KBM-7 (cell line): ENCODE results near the gene AAR2.

Experiments
- DNase-seq: peaks from one replicate; pipeline ENCODE4 v3.0.0-alpha.2; 2015
- in situ Hi-C: fragments of 300-500 bp; cut with MboI; formaldehyde crosslinking; loops from 2 replicates; pipeline ENCODE4 v1.14.3; 2020; ENCODE audit warnings: low sequenced_read_pairs, low pct_unique_long_range_greater_than_20kb, mixed read lengths

AAR2 gene

DNA sequence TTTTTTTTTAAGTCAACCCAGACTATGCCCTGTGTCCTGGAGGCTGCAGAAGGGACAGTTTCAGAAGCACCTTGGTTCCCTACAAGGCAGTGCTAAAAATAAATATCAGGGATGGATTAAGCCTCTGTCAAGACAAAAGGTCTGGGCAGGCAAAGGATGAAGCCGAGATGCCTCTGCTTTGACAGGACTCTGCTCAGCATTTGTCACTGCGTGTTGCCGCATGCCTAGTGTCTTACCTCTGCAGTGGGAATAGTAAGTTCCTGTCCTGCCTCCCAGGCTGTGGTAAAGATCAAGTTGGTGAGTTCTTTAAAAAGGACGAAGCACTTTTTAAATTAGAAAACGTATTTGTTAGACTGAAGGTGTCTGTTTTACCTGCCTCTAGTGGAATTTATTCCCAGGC is 15.1 kb downstream of the AAR2 start:
- in situ Hi-C loops: no loop called here
- no peak for DNase-seq

GRCh38 chr20:36252511-36252910 is 16.2 kb downstream of the AAR2 start:
- DNase-seq: no peak
- in situ Hi-C loops: no loop called here

GRCh38 chr20:36253036-36253435 is 16.8 kb downstream of the AAR2 start:
- no peak for DNase-seq

GRCh38 chr20:36254076-36254475 is 17.8 kb downstream of the AAR2 start:
- in situ Hi-C loops: no loop called here
- DNase-seq: no peak

More at GRCh38 chr20:36253036-36253435, 16.8 kb downstream of the AAR2 start:
- in situ Hi-C loops: no loop called here

- in situ Hi-C loops: no loop called here
- DNase-seq: no peak
These were observed 19.2 kb downstream of the AAR2 start for GRCh38 chr20:36255445-36255844.

DNA sequence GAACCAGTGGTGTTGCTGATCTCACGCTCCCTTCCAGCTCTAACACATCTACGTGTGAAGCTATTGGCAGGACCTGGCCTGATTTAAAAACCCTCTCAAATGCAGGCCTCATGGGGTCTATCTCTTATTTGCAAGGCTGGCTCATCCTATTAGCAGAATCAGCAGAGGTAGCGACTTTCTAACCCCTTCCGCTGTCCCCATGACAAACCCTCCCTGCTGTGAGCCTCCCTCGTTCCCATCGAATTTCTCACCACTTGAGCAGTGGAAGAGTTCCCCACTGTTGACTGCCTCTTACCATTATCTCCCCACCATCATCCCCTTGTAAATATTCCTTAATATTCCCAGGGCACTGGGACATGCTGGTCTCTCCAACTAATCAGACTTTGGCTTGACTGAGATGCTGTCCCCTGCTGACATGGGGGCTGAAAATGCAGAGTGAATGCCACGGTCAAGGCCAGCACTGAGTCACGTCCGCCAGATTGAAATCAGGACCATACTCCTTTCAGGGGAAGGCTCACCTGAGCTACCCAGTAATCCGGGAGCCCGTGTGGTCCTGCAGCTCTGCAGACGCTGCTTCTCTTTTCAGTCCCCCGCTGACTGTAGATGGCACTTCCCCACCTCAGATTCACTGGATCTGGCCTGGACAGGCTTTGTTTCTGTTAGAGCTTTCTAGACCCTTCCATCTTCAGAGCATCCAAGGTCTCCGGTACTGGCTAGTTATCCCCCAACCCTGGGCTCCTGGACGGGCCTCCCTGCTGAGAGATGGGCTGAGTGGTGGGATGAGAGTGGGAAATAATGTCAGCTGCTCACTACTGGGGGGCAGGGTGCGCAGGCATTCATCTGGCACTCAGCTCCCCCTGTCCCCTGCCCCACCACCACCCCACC is 23.1 kb downstream of the AAR2 start:
- in situ Hi-C loops: no loop called here
- no peak for DNase-seq

GRCh38 chr20:36260316-36260715 is 24.0 kb downstream of the AAR2 start:
- in situ Hi-C loops: no loop called here
- no peak for DNase-seq

DNA sequence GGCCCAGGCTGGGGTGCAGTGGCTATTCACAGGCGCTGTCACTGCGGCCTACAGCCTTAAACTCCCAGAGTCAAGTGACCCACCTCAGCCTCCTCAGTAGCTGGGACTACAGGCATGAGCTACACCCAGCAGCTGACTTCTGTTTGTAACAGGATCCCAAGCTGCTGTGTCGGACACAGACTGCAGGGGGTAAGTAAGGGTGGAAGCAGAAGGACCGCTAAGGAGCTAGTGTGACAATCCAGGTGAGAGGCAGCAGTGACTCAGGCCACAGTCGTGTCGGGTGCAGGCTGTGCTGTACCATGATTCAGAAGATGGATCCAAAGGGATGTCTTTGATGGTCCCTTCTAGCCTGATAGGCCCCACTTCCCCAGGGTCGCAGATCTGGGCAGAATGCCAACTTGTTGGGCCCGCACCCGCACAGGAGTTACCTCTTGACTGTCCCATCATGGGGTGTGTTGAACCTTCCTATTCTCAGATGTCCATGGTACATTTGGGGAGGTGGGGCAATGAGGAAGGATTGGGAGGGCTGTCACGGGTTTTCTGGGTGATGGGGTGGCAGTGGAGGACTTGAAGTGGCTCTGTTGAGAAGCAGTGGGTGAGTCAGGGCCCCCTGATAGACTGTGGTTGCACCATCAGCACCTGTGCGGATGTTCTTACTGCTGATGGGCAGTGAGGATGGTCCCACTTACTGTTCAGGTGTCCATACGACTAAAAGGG is 25.3 kb downstream of the AAR2 start:
- DNase-seq: no peak
- in situ Hi-C loops: no loop called here

- no peak for DNase-seq
- in situ Hi-C loops: no loop called here
These were observed 26.2 kb downstream of the AAR2 start for GRCh38 chr20:36262440-36262839.

- in situ Hi-C loops: no loop called here
These were observed 28.4 kb downstream of the AAR2 start for GRCh38 chr20:36264426-36265246.

GRCh38 chr20:36266189-36266588 is 29.9 kb downstream of the AAR2 start:
- in situ Hi-C loops: no loop called here
- DNase-seq: no peak

More at GRCh38 chr20:36264426-36265246, 28.4 kb downstream of the AAR2 start:
- DNase-seq: no peak

- DNase-seq: no peak
- in situ Hi-C loops: no loop called here
These were observed 31.5 kb downstream of the AAR2 start for GRCh38 chr20:36267605-36268381.

GRCh38 chr20:36268440-36269342 is 32.4 kb downstream of the AAR2 start:
- no peak for DNase-seq
- in situ Hi-C loops: no loop called here

DNA sequence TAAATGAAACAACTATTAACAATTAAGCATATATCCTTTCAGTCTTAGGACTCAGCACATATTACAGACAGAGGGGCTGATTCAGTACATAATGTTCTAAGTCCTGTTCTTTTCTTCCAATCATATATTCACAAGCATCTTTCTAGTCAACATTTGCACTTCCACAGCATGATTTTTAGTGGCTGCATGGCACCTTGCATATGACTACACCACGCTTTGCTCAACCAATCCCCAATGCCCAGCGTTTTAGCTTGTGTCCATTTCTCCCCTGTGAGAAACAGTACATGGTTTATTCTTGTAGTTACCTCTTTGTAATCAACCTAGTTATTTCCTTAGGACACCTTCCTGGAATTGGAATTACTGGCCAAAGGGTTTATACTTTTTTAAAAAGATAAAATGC is 33.2 kb downstream of the AAR2 start:
- DNase-seq: no peak
- in situ Hi-C loops: no loop called here

GRCh38 chr20:36270744-36271638 is 34.7 kb downstream of the AAR2 start:
- no peak for DNase-seq
- in situ Hi-C loops: no loop called here

- no peak for DNase-seq
- in situ Hi-C loops: no loop called here
These were observed 35.6 kb downstream of the AAR2 start for GRCh38 chr20:36271639-36272546.
